HCT116 (cell line): ENCODE data around the gene GPRC5D. TPM values are rescaled to one million over a fixed set of nuclear protein-coding genes. Genes with fewer than 3 reads are reported as not detected.

ENCODE experiments used
- ATAC-seq: fragments of 200-7000 bp; cut with Tn5 transposase; 2 replicates; pipeline ENCODE4 v1.9.1; 2020; ENCODE audit warnings: mild to moderate bottlenecking, moderate library complexity
- BruUV-seq: library from RNA; stranded (reverse); fragments of 400-500 nt; replicated peaks from 2 replicates; lab custom pipeline; 2021; lab: Mats Ljungman, UMichigan
- CTCF ChIA-PET: fragments of 300-600 bp; sonication (Branson Sonifier 250); formaldehyde crosslinking; loops from one replicate; lab custom pipeline; 2021; ENCODE audit warnings: antibody characterized with exemption; lab: Charles Lee
- POLR2A ChIA-PET: fragments of 300-600, 350-600 bp; sonication (Branson Sonifier 250); formaldehyde crosslinking; loops from one replicate; lab custom pipeline; 2021; ENCODE audit warnings: antibody characterized with exemption; lab: Charles Lee
- RAD21 ChIA-PET, 2 experiments: fragments of 300-600 bp; sonication (Branson Sonifier 250); formaldehyde crosslinking; loops; one replicate each; lab custom pipeline; 2023; ENCODE audit warnings: low total read pairs in 2 of 2; ENCODE audit not compliant: uncharacterized antibody in 2 of 2, unreplicated experiment in 2 of 2, low non-redundant PET in 1 of 2; lab: Charles Lee
- DNase-seq: peaks from one replicate; pipeline ENCODE4 v3.0.0-alpha.2; 2010; ENCODE audit warnings: low read depth, low spot score
- H2AFZ ChIP-seq: fragments of 200-600 bp; shearing (Covaris generic), sonication (generic); 2 replicates; pipeline ENCODE4 v1.6.1; 2017; ENCODE audit warnings: low read depth, mixed run types, mixed read lengths, antibody characterized with exemption, low read length; ENCODE audit not compliant: poor library complexity, severe bottlenecking
- H3K27ac ChIP-seq: 2 replicates; pipeline ENCODE4 v1.5.1; 2012; ENCODE audit warnings: low read depth, low read length
- H3K27me3 ChIP-seq: fragments of 200-600 bp; sonication (generic); 2 replicates; pipeline ENCODE4 v1.6.1; 2016; ENCODE audit warnings: mixed run types, low read length, mixed read lengths; ENCODE audit not compliant: insufficient read depth
- H3K36me3 ChIP-seq, 2 experiments: fragments of 200-500 bp in 1 of 2; fragments of 200-600 bp in 1 of 2; sonication (Bioruptor generic) in 1 of 2; sonication (generic) in 1 of 2; 2 replicates each; pipeline versions ENCODE4 v1.5.1 to v1.6.1; 2014 to 2016; ENCODE audit warnings: low read length in 2 of 2, inconsistent platforms in 1 of 2, mixed read lengths in 1 of 2, mixed run types in 1 of 2; ENCODE audit not compliant: insufficient read depth in 2 of 2, control insufficient read depth in 1 of 2
- H3K4me1 ChIP-seq, 2 experiments: fragments of 200-600 bp in 1 of 2; sonication (generic) in 1 of 2; 2 replicates each; pipeline versions ENCODE4 v1.5.1 to v1.6.1; 2012 to 2017; ENCODE audit warnings: low read length in 2 of 2, inconsistent platforms in 1 of 2, mild to moderate bottlenecking in 1 of 2, mixed read lengths in 1 of 2, mixed run types in 1 of 2, moderate library complexity in 1 of 2; ENCODE audit not compliant: insufficient read depth in 2 of 2, control insufficient read depth in 1 of 2
- H3K4me2 ChIP-seq: fragments of 200-600 bp; sonication (generic); 2 replicates; pipeline ENCODE4 v1.6.1; 2017; ENCODE audit warnings: mixed run types, low read length, mixed read lengths
- H3K4me3 ChIP-seq, 2 experiments: fragments of 200-600 bp in 1 of 2; sonication (generic) in 1 of 2; replicated peaks in 1 of 2; 2 replicates each; pipeline ENCODE4 v1.5.1; 2011 to 2016; ENCODE audit warnings: low read length in 2 of 2, control low read depth in 1 of 2, low read depth in 1 of 2, mild to moderate bottlenecking in 1 of 2, mixed read lengths in 1 of 2, mixed run types in 1 of 2
- H3K79me2 ChIP-seq: fragments of 200-600 bp; sonication (generic); 2 replicates; pipeline ENCODE4 v1.6.1; 2017; ENCODE audit warnings: mild to moderate bottlenecking, mixed run types, low read length, moderate library complexity, mixed read lengths; ENCODE audit not compliant: insufficient read depth
- H3K9ac ChIP-seq: fragments of 200-600 bp; sonication (generic); 2 replicates; pipeline ENCODE4 v1.6.1; 2016; ENCODE audit warnings: low read length, mixed read lengths
- H3K9me2 ChIP-seq: fragments of 200-600 bp; sonication (generic), shearing (Covaris generic); 2 replicates; pipeline ENCODE4 v1.6.1; 2017; ENCODE audit warnings: mixed run types, mild to moderate bottlenecking, moderate library complexity; ENCODE audit not compliant: insufficient read depth
- H3K9me3 ChIP-seq, 2 experiments: fragments of 200-500 bp in 1 of 2; fragments of 200-600 bp in 1 of 2; sonication (Bioruptor generic) in 1 of 2; sonication (generic) in 1 of 2; 2 replicates each; pipeline ENCODE4 v1.6.1; 2014 to 2017; ENCODE audit warnings: low read length in 2 of 2, mixed read lengths in 2 of 2, inconsistent platforms in 1 of 2, low read depth in 1 of 2, mild to moderate bottlenecking in 1 of 2, mixed run types in 1 of 2, moderate library complexity in 1 of 2; ENCODE audit not compliant: control insufficient read depth in 1 of 2, insufficient read depth in 1 of 2
- H4K20me1 ChIP-seq: fragments of 200-600 bp; sonication (generic), shearing (Covaris generic); 2 replicates; pipeline ENCODE4 v1.6.1; 2017; ENCODE audit warnings: mixed run types, mild to moderate bottlenecking, moderate library complexity; ENCODE audit not compliant: insufficient read depth
- CBX3 ChIP-seq: IDR thresholded peaks from 2 replicates; pipeline ENCODE4 v1.6.1; 2012; ENCODE audit warnings: low read depth
- CEBPB ChIP-seq: IDR thresholded peaks from 2 replicates; pipeline ENCODE4 v1.6.1; 2012; ENCODE audit warnings: low read depth
- EGR1 ChIP-seq: IDR thresholded peaks from 2 replicates; pipeline ENCODE4 v1.6.1; 2012; ENCODE audit warnings: low read depth
- EZH2phosphoT487 ChIP-seq: fragments of 200-600 bp; IDR thresholded peaks from 2 replicates; pipeline ENCODE4 v1.6.1; 2018; ENCODE audit warnings: antibody characterized with exemption, borderline replicate concordance
- FOSL1 ChIP-seq: IDR thresholded peaks from 2 replicates; pipeline ENCODE4 v1.6.1; 2012; ENCODE audit warnings: low read depth
- JUND ChIP-seq: IDR thresholded peaks from 2 replicates; pipeline ENCODE4 v1.6.1; 2012
- SIN3A ChIP-seq: IDR thresholded peaks from 2 replicates; pipeline ENCODE4 v1.6.1; 2012; ENCODE audit warnings: low read depth
- SP1 ChIP-seq: IDR thresholded peaks from 2 replicates; pipeline ENCODE4 v1.6.1; 2012; ENCODE audit warnings: low read depth
- SRF ChIP-seq: IDR thresholded peaks from 2 replicates; pipeline ENCODE4 v1.6.1; 2012; ENCODE audit warnings: low read depth
- TCF7L2 ChIP-seq: IDR thresholded peaks from 2 replicates; pipeline ENCODE4 v1.7.0; 2011; ENCODE audit warnings: borderline replicate concordance, inconsistent platforms; ENCODE audit not compliant: insufficient read depth, insufficient read length; ENCODE audit errors: extremely low read depth
- YY1 ChIP-seq: IDR thresholded peaks from 2 replicates; pipeline ENCODE4 v1.6.1; 2011; ENCODE audit warnings: low read length, low read depth, moderate library complexity, mild to moderate bottlenecking; ENCODE audit not compliant: insufficient replicate concordance; ENCODE audit errors: extremely low read depth
- ZNF274 ChIP-seq: fragments of 200-500 bp; sonication (Bioruptor generic); IDR thresholded peaks from 2 replicates; pipeline ENCODE4 v1.6.1; 2014; ENCODE audit warnings: mild to moderate bottlenecking, low read depth, low read length, inconsistent platforms
- intact Hi-C: fragments of 100-400 bp; cut with micrococcal nuclease; formaldehyde crosslinking; loops from 2 replicates; pipeline ENCODE4 v1.10.0; 2022
- total RNA-seq: library from RNA; stranded (reverse); gene quantifications from one replicate; pipeline ENCODE4 v1.2.1, GENCODE V29; 2021; ENCODE audit not compliant: unreplicated experiment
- TF ChIP-seq, protein P1 (sequence below): IDR thresholded peaks from 2 replicates; pipeline ENCODE4 v1.6.1; 2012
- TF ChIP-seq, protein P2 (sequence below): IDR thresholded peaks from 2 replicates; pipeline ENCODE4 v1.6.1; 2012
- TF ChIP-seq, protein P3 (sequence below), 3 experiments: fragments of 200-600 bp in 1 of 3; sonication (generic) in 1 of 3; IDR thresholded peaks in 2 of 3; conservative IDR thresholded peaks in 1 of 3; 2 replicates each; pipeline ENCODE4 v1.5.1; 2012 to 2017; ENCODE audit warnings: low read depth in 2 of 3, low read length in 2 of 3, antibody characterized with exemption in 1 of 3, borderline replicate concordance in 1 of 3, control low read depth in 1 of 3, mild to moderate bottlenecking in 1 of 3, mixed read lengths in 1 of 3, mixed run types in 1 of 3, moderate library complexity in 1 of 3; ENCODE audit not compliant: insufficient read depth in 1 of 3
- TF ChIP-seq, protein P4 (sequence below): IDR thresholded peaks from 2 replicates; pipeline ENCODE4 v1.6.1; 2011; ENCODE audit warnings: mild to moderate bottlenecking, low read length, moderate library complexity; ENCODE audit not compliant: insufficient replicate concordance; ENCODE audit errors: extremely low read depth
- TF ChIP-seq, protein P5 (sequence below): IDR thresholded peaks from 2 replicates; pipeline ENCODE4 v1.6.1; 2012; ENCODE audit warnings: low read depth

The GPRC5D gene
- total RNA-seq, 1 experiment from 2014 or later, result not detected

DNA sequence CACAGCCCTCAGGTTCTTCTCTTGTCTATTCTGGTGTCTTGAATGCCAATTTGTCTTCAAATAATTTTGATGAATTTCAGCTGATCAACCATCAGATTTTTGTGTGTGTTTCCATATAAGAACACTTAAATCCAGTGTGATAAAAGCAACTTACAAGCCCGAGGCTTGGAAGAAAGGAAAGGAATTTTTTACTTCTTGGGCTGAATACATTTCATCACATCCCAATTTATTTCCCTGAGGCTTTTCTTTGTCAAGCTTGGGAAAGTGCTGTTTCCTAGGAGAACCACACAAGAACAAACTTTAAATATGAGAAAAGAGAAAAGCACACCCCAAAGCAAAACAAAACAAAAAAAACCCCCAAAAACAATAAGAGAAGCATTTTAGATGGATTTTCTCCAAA lies 26.6 kb downstream of the GPRC5D start:
- intact Hi-C loops, result no loop called here
- RAD21 ChIA-PET, result no interaction called here
- DNase-seq (no peak), ATAC-seq (no peak)
- POLR2A ChIA-PET, result no interaction called here
- CTCF ChIA-PET, result no interaction called here
- TF ChIP-seq, protein P1, sequence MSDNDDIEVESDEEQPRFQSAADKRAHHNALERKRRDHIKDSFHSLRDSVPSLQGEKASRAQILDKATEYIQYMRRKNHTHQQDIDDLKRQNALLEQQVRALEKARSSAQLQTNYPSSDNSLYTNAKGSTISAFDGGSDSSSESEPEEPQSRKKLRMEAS, result no peak
- no peak for TF ChIP-seq CBX3
- no peak for TF ChIP-seq EZH2phosphoT487
- TF ChIP-seq SRF, result no peak
- TF ChIP-seq, protein P2, sequence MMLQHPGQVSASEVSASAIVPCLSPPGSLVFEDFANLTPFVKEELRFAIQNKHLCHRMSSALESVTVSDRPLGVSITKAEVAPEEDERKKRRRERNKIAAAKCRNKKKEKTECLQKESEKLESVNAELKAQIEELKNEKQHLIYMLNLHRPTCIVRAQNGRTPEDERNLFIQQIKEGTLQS, result no peak
- TF ChIP-seq, protein P3, sequence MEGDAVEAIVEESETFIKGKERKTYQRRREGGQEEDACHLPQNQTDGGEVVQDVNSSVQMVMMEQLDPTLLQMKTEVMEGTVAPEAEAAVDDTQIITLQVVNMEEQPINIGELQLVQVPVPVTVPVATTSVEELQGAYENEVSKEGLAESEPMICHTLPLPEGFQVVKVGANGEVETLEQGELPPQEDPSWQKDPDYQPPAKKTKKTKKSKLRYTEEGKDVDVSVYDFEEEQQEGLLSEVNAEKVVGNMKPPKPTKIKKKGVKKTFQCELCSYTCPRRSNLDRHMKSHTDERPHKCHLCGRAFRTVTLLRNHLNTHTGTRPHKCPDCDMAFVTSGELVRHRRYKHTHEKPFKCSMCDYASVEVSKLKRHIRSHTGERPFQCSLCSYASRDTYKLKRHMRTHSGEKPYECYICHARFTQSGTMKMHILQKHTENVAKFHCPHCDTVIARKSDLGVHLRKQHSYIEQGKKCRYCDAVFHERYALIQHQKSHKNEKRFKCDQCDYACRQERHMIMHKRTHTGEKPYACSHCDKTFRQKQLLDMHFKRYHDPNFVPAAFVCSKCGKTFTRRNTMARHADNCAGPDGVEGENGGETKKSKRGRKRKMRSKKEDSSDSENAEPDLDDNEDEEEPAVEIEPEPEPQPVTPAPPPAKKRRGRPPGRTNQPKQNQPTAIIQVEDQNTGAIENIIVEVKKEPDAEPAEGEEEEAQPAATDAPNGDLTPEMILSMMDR (IDR thresholded peaks at IDR 0.05 in 2 of 3, conservative IDR thresholded peaks at IDR 0.05 in 1 of 3; ENCODE audit: borderline replicate concordance in 1 of 3, insufficient read depth in 1 of 3, low read depth in 2 of 3, low read length in 2 of 3), result no peak
- TF ChIP-seq JUND, result no peak
- TF ChIP-seq SP1, result no peak
- TF ChIP-seq, protein P4, sequence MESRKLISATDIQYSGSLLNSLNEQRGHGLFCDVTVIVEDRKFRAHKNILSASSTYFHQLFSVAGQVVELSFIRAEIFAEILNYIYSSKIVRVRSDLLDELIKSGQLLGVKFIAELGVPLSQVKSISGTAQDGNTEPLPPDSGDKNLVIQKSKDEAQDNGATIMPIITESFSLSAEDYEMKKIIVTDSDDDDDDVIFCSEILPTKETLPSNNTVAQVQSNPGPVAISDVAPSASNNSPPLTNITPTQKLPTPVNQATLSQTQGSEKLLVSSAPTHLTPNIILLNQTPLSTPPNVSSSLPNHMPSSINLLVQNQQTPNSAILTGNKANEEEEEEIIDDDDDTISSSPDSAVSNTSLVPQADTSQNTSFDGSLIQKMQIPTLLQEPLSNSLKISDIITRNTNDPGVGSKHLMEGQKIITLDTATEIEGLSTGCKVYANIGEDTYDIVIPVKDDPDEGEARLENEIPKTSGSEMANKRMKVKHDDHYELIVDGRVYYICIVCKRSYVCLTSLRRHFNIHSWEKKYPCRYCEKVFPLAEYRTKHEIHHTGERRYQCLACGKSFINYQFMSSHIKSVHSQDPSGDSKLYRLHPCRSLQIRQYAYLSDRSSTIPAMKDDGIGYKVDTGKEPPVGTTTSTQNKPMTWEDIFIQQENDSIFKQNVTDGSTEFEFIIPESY, result no peak
- TF ChIP-seq FOSL1, result no peak
- TF ChIP-seq CEBPB, result no peak
- TF ChIP-seq YY1, result no peak
- TF ChIP-seq SIN3A, result no peak
- TF ChIP-seq EGR1, result no peak
- TF ChIP-seq, protein P5, sequence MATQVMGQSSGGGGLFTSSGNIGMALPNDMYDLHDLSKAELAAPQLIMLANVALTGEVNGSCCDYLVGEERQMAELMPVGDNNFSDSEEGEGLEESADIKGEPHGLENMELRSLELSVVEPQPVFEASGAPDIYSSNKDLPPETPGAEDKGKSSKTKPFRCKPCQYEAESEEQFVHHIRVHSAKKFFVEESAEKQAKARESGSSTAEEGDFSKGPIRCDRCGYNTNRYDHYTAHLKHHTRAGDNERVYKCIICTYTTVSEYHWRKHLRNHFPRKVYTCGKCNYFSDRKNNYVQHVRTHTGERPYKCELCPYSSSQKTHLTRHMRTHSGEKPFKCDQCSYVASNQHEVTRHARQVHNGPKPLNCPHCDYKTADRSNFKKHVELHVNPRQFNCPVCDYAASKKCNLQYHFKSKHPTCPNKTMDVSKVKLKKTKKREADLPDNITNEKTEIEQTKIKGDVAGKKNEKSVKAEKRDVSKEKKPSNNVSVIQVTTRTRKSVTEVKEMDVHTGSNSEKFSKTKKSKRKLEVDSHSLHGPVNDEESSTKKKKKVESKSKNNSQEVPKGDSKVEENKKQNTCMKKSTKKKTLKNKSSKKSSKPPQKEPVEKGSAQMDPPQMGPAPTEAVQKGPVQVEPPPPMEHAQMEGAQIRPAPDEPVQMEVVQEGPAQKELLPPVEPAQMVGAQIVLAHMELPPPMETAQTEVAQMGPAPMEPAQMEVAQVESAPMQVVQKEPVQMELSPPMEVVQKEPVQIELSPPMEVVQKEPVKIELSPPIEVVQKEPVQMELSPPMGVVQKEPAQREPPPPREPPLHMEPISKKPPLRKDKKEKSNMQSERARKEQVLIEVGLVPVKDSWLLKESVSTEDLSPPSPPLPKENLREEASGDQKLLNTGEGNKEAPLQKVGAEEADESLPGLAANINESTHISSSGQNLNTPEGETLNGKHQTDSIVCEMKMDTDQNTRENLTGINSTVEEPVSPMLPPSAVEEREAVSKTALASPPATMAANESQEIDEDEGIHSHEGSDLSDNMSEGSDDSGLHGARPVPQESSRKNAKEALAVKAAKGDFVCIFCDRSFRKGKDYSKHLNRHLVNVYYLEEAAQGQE, result no peak
- no peak for TF ChIP-seq ZNF274
- no peak for TF ChIP-seq TCF7L2
- Histone ChIP-seq H3K4me2 (no peak overlapping the region), H3K9me2 (no peaks in the 10 kb centered on the region), H3K27ac (no peak overlapping the region), H3K9me3 (peaks cover 0 to 1% of the 10 kb centered on the region in 2 experiments; a peak in 1 of 4 replicates), H2AFZ (no peak overlapping the region), H3K4me1 (peaks cover 7 to 22% of the 10 kb centered on the region in 2 experiments; a peak in 3 of 4 replicates), H3K79me2 (peaks cover 5% of the 10 kb centered on the region; the same call in 1 of the 2 replicates), H4K20me1 (no peaks in the 10 kb centered on the region), H3K9ac (no peak overlapping the region), H3K27me3 (no peaks in the 10 kb centered on the region), H3K4me3 (no peak overlapping the region), H3K36me3 (peaks cover 0 to 10% of the 10 kb centered on the region in 2 experiments; a peak in 2 of 4 replicates)
- BruUV-seq, result no TSS peak
